ENCODE results near the gene ATP10A.

The ATP10A gene

GRCh38 chr15:25673972-25674371 is 189.2 kb downstream of the ATP10A start:
- CTCF ChIA-PET = no interaction called here
- peaks cover 9% of the 10 kb centered on the region for H3K36me3 Mint-ChIP-seq
- H3K27me3 Mint-ChIP-seq = peaks cover 27% of the 10 kb centered on the region
- H3K9me3 Mint-ChIP-seq = no peaks in the 10 kb centered on the region
- DNase-seq = no peak
- no peaks in the 10 kb centered on the region for H3K4me1 Mint-ChIP-seq
- H3K4me3 Mint-ChIP-seq = no peak overlapping the region
- no peak overlapping the region for H3K27ac Mint-ChIP-seq

GRCh38 chr15:25673351-25673750 is 189.8 kb downstream of the ATP10A start:
- H3K27ac Mint-ChIP-seq = no peak overlapping the region
- peaks cover 33% of the 10 kb centered on the region for H3K27me3 Mint-ChIP-seq
- CTCF ChIA-PET = no interaction called here
- no peak overlapping the region for H3K4me3 Mint-ChIP-seq
- H3K36me3 Mint-ChIP-seq = peaks cover 3% of the 10 kb centered on the region
- no peaks in the 10 kb centered on the region for H3K9me3 Mint-ChIP-seq
- no peak for DNase-seq
- H3K4me1 Mint-ChIP-seq = no peaks in the 10 kb centered on the region

DNA sequence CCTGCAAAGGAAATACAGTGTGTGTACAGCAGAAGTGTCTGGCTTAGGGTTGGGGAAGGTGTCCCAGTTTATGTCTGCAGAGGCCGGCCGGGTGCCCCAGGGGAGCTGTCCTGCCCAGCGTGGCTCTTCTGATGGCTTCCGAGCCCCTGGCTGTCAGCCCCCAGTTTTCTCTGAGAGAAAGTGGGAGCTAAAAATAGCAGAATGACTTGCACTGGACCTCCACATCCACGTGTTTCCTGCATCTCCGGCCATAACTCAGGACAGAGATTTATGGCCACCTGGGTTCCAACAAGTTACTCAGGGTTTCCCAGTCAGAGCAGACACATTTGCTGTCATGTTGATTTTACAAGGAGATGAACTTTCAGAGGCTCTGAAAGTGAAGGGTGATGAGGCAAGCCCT is 192.0 kb downstream of the ATP10A start:
- Mint-ChIP-seq H3K27ac (no peak overlapping the region), H3K36me3 (no peaks in the 10 kb centered on the region)
- CTCF ChIA-PET = interaction anchor here (1.1 kb wide), 1 partner anchor 263 kb away, joined by 4 read pairs; no protein-coding TSS in a partner anchor

GRCh38 chr15:25670621-25671020 is 192.5 kb downstream of the ATP10A start:
- H3K4me3 Mint-ChIP-seq = no peak overlapping the region
- CTCF ChIA-PET = interaction anchor here (1.1 to 1.3 kb wide), 2 partner anchors 39 to 263 kb away, joined by 3 to 4 read pairs; no protein-coding TSS in a partner anchor
- no peak for DNase-seq
- no peaks in the 10 kb centered on the region for H3K4me1 Mint-ChIP-seq
- no peak overlapping the region for H3K27ac Mint-ChIP-seq
- peaks cover 33% of the 10 kb centered on the region for H3K27me3 Mint-ChIP-seq
- no peaks in the 10 kb centered on the region for H3K9me3 Mint-ChIP-seq
- H3K36me3 Mint-ChIP-seq = no peaks in the 10 kb centered on the region

More for the DNA sequence above, 192.0 kb downstream of the ATP10A start:
- Mint-ChIP-seq H3K9me3 (no peaks in the 10 kb centered on the region), H3K4me1 (no peaks in the 10 kb centered on the region), H3K4me3 (no peak overlapping the region), H3K27me3 (peaks cover 33% of the 10 kb centered on the region)
- DNase-seq = no peak

GRCh38 chr15:25670025-25670554 is 193.0 kb downstream of the ATP10A start:
- Mint-ChIP-seq H3K9me3 (no peaks in the 10 kb centered on the region), H3K27me3 (peaks cover 33% of the 10 kb centered on the region), H3K27ac (no peak overlapping the region)

GRCh38 chr15:25668901-25669300 is 194.2 kb downstream of the ATP10A start:
- H3K4me1 Mint-ChIP-seq = no peaks in the 10 kb centered on the region
- CTCF ChIA-PET = no interaction called here
- no peak overlapping the region for H3K4me3 Mint-ChIP-seq
- H3K9me3 Mint-ChIP-seq = no peaks in the 10 kb centered on the region
- DNase-seq = no peak
- H3K27ac Mint-ChIP-seq = no peak overlapping the region
- H3K27me3 Mint-ChIP-seq = peaks cover 33% of the 10 kb centered on the region
- H3K36me3 Mint-ChIP-seq = no peaks in the 10 kb centered on the region

More at GRCh38 chr15:25670025-25670554, 193.0 kb downstream of the ATP10A start:
- CTCF ChIA-PET = interaction anchor here (1.1 to 1.3 kb wide), 2 partner anchors 40 to 264 kb away, joined by 3 to 4 read pairs; no protein-coding TSS in a partner anchor
- Mint-ChIP-seq H3K4me3 (no peak overlapping the region), H3K4me1 (no peaks in the 10 kb centered on the region), H3K36me3 (no peaks in the 10 kb centered on the region)
- DNase-seq = no peak

DNA sequence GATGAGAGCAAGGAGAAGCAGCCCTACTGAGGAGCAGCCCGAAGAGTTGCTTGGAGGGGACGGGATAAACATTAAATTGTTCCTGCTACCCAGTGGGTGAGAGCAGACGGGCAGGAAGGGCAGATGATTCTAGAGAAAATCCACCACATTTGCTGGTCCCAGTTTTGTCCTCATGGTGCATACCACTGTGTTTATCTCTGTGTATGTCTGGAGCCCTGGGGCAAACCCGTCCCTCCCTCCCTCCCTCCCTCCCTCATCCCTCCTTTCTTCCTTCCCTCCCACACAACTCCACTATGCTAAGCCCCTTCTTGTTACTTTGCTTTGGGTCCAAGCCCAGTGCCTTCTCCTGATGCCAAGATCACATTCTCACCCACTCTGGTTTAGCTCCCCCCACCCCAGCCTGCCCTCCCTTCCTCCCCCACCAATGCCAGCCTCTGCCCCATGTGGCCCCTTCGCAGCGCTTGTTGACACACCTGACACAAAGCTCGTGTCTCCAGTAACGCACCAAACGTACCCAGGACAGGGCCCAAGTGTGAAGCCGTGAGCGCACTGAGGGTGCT is 194.8 kb downstream of the ATP10A start:
- Mint-ChIP-seq H3K4me1 (no peaks in the 10 kb centered on the region), H3K9me3 (no peaks in the 10 kb centered on the region)
- CTCF ChIA-PET = no interaction called here

GRCh38 chr15:25667829-25668228 is 195.3 kb downstream of the ATP10A start:
- CTCF ChIA-PET = no interaction called here
- no peaks in the 10 kb centered on the region for H3K9me3 Mint-ChIP-seq
- H3K4me1 Mint-ChIP-seq = no peaks in the 10 kb centered on the region
- H3K27ac Mint-ChIP-seq = no peak overlapping the region
- no peak overlapping the region for H3K4me3 Mint-ChIP-seq
- no peaks in the 10 kb centered on the region for H3K36me3 Mint-ChIP-seq
- H3K27me3 Mint-ChIP-seq = peaks cover 37% of the 10 kb centered on the region
- DNase-seq = no peak

More for the DNA sequence above, 194.8 kb downstream of the ATP10A start:
- Mint-ChIP-seq H3K36me3 (no peaks in the 10 kb centered on the region), H3K27me3 (peaks cover 37% of the 10 kb centered on the region), H3K27ac (no peak overlapping the region), H3K4me3 (no peak overlapping the region)
- DNase-seq = no peak

DNA sequence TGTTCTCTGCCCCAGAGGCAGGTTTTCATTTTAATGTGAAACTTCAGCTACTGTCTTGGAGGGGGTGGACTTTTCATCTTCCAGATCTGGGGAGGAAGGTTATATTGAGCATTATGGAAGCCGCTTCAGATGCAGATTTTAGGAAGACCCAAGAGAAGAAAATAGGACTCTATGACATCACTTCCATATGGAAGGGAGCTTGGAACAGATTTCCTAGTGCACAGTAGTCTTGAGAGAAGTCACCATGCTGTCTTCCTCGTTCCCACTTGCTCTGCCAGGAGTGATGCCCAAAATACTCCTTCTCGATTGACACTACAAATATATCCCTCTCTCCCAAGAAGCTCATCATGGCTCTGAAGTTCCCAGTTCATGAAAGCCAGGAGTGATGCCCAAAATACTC is 197.2 kb downstream of the ATP10A start:
- Mint-ChIP-seq H3K4me3 (no peak overlapping the region), H3K36me3 (no peaks in the 10 kb centered on the region), H3K27ac (no peak overlapping the region), H3K4me1 (no peaks in the 10 kb centered on the region), H3K9me3 (no peaks in the 10 kb centered on the region), H3K27me3 (peaks cover 29% of the 10 kb centered on the region)
- CTCF ChIA-PET = no interaction called here
- no peak for DNase-seq

DNA sequence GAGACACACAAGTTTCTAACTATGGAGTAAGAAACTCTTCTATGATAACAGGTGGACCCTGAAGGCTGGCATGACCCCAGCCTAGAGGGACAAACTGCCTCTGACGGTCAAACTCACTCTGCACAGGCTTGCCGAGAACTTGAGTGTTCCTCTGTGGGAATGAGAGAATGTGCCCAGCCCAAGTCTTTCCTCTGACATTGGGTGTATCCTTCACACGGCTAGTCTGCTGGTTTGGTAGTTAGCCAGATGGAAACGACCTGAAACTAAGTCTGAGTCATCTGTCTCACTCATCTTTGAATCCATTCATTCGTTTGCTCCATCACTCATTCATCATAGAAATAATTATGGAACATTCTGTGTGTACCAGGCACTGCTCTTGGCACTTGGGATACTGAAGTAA is 198.4 kb downstream of the ATP10A start:
- CTCF ChIA-PET = no interaction called here
- H3K9me3 Mint-ChIP-seq = no peaks in the 10 kb centered on the region
- H3K27me3 Mint-ChIP-seq = peaks cover 19% of the 10 kb centered on the region
- no peaks in the 10 kb centered on the region for H3K4me1 Mint-ChIP-seq
- no peak for DNase-seq
- H3K27ac Mint-ChIP-seq = no peak overlapping the region
- no peaks in the 10 kb centered on the region for H3K36me3 Mint-ChIP-seq
- no peak overlapping the region for H3K4me3 Mint-ChIP-seq

- no peaks in the 10 kb centered on the region for H3K4me1 Mint-ChIP-seq
- H3K36me3 Mint-ChIP-seq = no peaks in the 10 kb centered on the region
- DNase-seq = no peak
- no peaks in the 10 kb centered on the region for H3K9me3 Mint-ChIP-seq
- CTCF ChIA-PET = no interaction called here
- H3K27me3 Mint-ChIP-seq = peaks cover 15% of the 10 kb centered on the region
- no peak overlapping the region for H3K27ac Mint-ChIP-seq
- H3K4me3 Mint-ChIP-seq = no peak overlapping the region
Measured at GRCh38 chr15:25663515-25663914, 199.6 kb downstream of the ATP10A start.

GRCh38 chr15:25661898-25662297 is 201.2 kb downstream of the ATP10A start:
- CTCF ChIA-PET = no interaction called here
- H3K27ac Mint-ChIP-seq = no peak overlapping the region

GRCh38 chr15:25659251-25659650 is 203.9 kb downstream of the ATP10A start:
- CTCF ChIA-PET = no interaction called here
- Mint-ChIP-seq H3K36me3 (no peaks in the 10 kb centered on the region), H3K4me1 (no peaks in the 10 kb centered on the region)

More at GRCh38 chr15:25661898-25662297, 201.2 kb downstream of the ATP10A start:
- Mint-ChIP-seq H3K4me3 (no peak overlapping the region), H3K9me3 (no peaks in the 10 kb centered on the region), H3K4me1 (no peaks in the 10 kb centered on the region), H3K27me3 (peaks cover 17% of the 10 kb centered on the region), H3K36me3 (no peaks in the 10 kb centered on the region)
- no peak for DNase-seq

DNA sequence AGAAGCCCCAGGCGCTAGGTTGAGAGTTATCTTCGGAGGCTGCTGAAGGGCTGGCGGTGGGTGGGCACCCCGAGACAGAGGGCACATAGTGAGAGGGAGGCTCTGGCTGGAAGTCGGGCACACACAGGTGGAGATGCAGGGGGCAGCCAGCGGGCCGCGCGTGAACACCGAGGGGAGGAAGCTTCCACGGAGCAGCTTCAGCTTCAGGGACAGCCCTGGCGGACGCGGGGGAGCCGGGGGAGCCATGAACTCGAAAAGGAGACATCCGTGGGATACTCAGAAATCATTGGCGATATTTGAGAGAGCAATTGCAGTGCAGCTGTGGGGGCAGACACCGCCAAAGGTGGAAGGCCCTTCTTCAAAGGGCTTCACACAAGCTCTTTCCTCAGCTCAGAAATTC is 204.6 kb downstream of the ATP10A start:
- Mint-ChIP-seq H3K27ac (no peak overlapping the region), H3K27me3 (peaks cover 15% of the 10 kb centered on the region), H3K4me3 (no peak overlapping the region), H3K9me3 (no peaks in the 10 kb centered on the region), H3K36me3 (no peaks in the 10 kb centered on the region), H3K4me1 (no peaks in the 10 kb centered on the region)
- DNase-seq = no peak
- CTCF ChIA-PET = no interaction called here

More at GRCh38 chr15:25659251-25659650, 203.9 kb downstream of the ATP10A start:
- Mint-ChIP-seq H3K9me3 (no peaks in the 10 kb centered on the region), H3K27ac (no peak overlapping the region), H3K4me3 (no peak overlapping the region), H3K27me3 (peaks cover 18% of the 10 kb centered on the region)
- DNase-seq = no peak

GRCh38 chr15:25655207-25655948 is 207.7 kb downstream of the ATP10A start:
- Mint-ChIP-seq H3K36me3 (no peaks in the 10 kb centered on the region), H3K4me1 (no peaks in the 10 kb centered on the region)
- CTCF ChIA-PET = no interaction called here

More at GRCh38 chr15:25655207-25655948, 207.7 kb downstream of the ATP10A start:
- Mint-ChIP-seq H3K4me3 (no peak overlapping the region), H3K9me3 (no peaks in the 10 kb centered on the region), H3K27me3 (peaks cover 12% of the 10 kb centered on the region), H3K27ac (no peak overlapping the region)
- no peak for DNase-seq
